Mammary epithelial cell (primary cell): Measurements from ENCODE around the gene XPO5.

ENCODE experiments used
- EZH2 ChIP-seq: IDR thresholded peaks from 2 replicates; pipeline ENCODE4 v1.6.1; 2012; ENCODE audit warnings: low read length, inconsistent platforms, borderline replicate concordance
- TF ChIP-seq, protein P1 (sequence below), 2 donors: IDR thresholded peaks in 1 of 2; conservative IDR thresholded peaks in 1 of 2; 2 replicates each; pipeline ENCODE4 v1.5.1; 2011 to 2012; ENCODE audit warnings: inconsistent platforms in 2 of 2, low read length in 2 of 2, mild to moderate bottlenecking in 2 of 2, control low read depth in 1 of 2, low read depth in 1 of 2; ENCODE audit not compliant: insufficient read depth in 1 of 2; ENCODE audit errors: extremely low read depth in 1 of 2

DNA sequence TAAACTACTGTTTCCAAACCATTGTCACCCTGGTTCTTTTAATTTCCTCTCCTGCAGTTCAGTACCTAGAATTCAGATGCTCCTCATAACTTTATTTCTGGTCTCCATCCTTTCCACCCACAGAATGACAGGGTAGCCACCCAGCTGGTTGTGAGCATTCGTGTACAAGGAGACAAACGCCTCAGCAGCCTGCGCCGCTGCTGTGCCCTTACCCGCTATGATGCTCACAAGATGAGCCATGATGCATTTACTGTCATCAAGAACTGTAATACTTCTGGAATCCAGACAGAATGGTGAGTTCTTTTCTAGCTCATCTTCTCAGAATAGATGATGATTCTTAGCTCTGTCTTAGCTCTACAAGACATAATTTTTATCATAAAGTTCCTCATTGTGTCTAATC, 34.6 kb upstream of the XPO5 start:
- no peak for TF ChIP-seq EZH2
- TF ChIP-seq, protein P1, sequence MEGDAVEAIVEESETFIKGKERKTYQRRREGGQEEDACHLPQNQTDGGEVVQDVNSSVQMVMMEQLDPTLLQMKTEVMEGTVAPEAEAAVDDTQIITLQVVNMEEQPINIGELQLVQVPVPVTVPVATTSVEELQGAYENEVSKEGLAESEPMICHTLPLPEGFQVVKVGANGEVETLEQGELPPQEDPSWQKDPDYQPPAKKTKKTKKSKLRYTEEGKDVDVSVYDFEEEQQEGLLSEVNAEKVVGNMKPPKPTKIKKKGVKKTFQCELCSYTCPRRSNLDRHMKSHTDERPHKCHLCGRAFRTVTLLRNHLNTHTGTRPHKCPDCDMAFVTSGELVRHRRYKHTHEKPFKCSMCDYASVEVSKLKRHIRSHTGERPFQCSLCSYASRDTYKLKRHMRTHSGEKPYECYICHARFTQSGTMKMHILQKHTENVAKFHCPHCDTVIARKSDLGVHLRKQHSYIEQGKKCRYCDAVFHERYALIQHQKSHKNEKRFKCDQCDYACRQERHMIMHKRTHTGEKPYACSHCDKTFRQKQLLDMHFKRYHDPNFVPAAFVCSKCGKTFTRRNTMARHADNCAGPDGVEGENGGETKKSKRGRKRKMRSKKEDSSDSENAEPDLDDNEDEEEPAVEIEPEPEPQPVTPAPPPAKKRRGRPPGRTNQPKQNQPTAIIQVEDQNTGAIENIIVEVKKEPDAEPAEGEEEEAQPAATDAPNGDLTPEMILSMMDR (conservative IDR thresholded peaks at IDR 0.05 in 1 of 2, IDR thresholded peaks at IDR 0.05 in 1 of 2; ENCODE audit: extremely low read depth in 1 of 2, insufficient read depth in 1 of 2, low read depth in 1 of 2, low read length in 2 of 2): no peak
